Measurements from ENCODE around the gene DNAL1.

The DNAL1 gene

DNA sequence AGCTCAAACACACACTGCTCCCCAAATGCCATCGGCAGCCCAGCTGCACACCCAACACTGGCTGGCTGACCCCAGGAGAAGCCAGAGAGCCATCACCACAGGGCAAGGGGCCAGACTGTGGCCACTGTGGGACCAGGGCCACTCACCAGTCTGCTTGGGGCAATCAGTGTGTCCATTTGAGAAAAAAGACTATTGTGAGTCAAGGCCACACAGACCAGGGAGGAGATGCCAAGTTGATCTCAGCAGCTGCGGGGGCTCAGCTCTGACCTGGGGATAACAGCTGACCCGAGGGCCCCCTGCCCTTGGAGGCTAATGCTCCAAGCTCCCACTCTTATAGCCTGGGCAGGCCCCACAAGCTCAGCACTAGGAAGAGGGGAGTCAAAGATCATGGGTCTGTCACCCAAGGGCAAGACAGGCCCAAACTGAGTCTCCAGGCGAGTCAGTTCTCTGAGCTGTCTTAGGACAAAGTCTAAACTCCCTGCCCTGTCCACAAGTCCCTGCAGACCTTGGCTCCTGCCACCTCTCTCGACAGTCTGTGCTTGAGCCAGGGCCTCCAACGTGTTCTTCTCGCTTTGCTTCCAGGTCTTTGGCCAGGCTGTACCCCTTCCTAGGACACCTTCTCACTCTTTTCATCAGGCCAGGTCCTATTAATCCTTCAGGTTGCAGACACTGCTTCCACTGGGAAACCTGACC is 99.5 kb downstream of the DNAL1 start:
- DNase-seq (ENCODE audit: extremely low spot score), result no peak
- POLR2A ChIA-PET, result interaction anchor here (0.9 kb wide), 1 partner anchor 107 kb away, joined by 3 read pairs; the partner anchor contains the start of gene PTGR2
- CTCF ChIA-PET, result interaction anchor here (2.2 kb wide), 1 partner anchor 14 kb away, joined by 7 read pairs; no protein-coding TSS in a partner anchor
- no peak for TF ChIP-seq SP1 (IDR thresholded peaks at IDR 0.05)
- no peak for TF ChIP-seq ARNT (IDR thresholded peaks at IDR 0.05)
- no peak for TF ChIP-seq FOXM1 (IDR thresholded peaks at IDR 0.05; ENCODE audit: borderline replicate concordance)
- TF ChIP-seq SUZ12 (IDR thresholded peaks at IDR 0.05), result no peak
- no peak for TF ChIP-seq FOXA1 (IDR thresholded peaks at IDR 0.05)
- no peak for TF ChIP-seq NFRKB (IDR thresholded peaks at IDR 0.05)
- no peak for TF ChIP-seq ZNF384 (IDR thresholded peaks at IDR 0.05)
- no peak for TF ChIP-seq ELF4 (IDR thresholded peaks at IDR 0.05)
- TF ChIP-seq BHLHE40 (IDR thresholded peaks at IDR 0.05; ENCODE audit: borderline replicate concordance), result no peak
- TF ChIP-seq L3MBTL2 (conservative IDR thresholded peaks at IDR 0.05), result no peak
- no peak for TF ChIP-seq LEF1 (IDR thresholded peaks at IDR 0.05; ENCODE audit: borderline replicate concordance)
- TF ChIP-seq, protein P1, sequence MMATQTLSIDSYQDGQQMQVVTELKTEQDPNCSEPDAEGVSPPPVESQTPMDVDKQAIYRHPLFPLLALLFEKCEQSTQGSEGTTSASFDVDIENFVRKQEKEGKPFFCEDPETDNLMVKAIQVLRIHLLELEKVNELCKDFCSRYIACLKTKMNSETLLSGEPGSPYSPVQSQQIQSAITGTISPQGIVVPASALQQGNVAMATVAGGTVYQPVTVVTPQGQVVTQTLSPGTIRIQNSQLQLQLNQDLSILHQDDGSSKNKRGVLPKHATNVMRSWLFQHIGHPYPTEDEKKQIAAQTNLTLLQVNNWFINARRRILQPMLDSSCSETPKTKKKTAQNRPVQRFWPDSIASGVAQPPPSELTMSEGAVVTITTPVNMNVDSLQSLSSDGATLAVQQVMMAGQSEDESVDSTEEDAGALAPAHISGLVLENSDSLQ (IDR thresholded peaks at IDR 0.05), result no peak
- no peak for TF ChIP-seq HDGF (IDR thresholded peaks at IDR 0.05; ENCODE audit: borderline replicate concordance)
- TF ChIP-seq CTBP1 (IDR thresholded peaks at IDR 0.05; ENCODE audit: borderline replicate concordance), result no peak
- no peak for TF ChIP-seq TARDBP (IDR thresholded peaks at IDR 0.05)
- no peak for TF ChIP-seq FOXK2 (IDR thresholded peaks at IDR 0.05)

DNA sequence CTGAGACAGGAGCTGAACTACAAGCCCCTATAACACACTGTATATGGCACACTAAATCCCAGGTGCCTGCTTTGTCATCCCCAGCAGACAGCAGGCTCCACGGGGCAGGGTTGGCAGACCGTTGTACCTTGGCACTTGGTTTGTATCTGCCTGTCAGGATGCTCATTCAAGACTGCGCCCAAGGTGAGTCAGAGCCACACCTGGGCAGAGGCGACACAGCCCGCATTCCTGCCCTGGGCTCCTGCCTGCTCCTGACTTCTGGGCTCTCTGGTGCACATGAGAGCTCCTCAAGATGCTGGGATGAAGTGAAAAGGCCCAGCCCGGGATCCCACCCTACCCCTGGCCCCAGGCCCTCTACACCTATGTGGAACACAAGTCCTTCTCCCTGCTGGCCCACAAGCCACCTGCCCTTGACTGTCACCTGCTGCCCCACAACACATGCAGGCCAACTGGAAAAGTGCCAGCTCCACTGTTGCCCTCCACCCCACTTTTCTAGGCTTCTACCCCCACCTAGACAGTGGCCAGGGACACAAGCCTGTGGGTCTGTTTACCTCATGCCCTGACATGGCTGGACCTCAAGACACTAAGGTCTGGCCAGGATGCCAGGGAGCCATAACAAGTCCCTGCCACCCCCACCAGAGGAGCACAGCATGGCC is 100.2 kb downstream of the DNAL1 start:
- DNase-seq (ENCODE audit: extremely low spot score), result no peak
- TF ChIP-seq, protein P1 (IDR thresholded peaks at IDR 0.05), result no peak
- TF ChIP-seq FOXM1 (IDR thresholded peaks at IDR 0.05; ENCODE audit: borderline replicate concordance) (no peak), LEF1 (IDR thresholded peaks at IDR 0.05; ENCODE audit: borderline replicate concordance) (no peak), BHLHE40 (IDR thresholded peaks at IDR 0.05; ENCODE audit: borderline replicate concordance) (no peak), CTBP1 (IDR thresholded peaks at IDR 0.05; ENCODE audit: borderline replicate concordance) (no peak), FOXA1 (IDR thresholded peaks at IDR 0.05) (no peak), SP1 (IDR thresholded peaks at IDR 0.05) (no peak), ZNF384 (IDR thresholded peaks at IDR 0.05) (no peak), TARDBP (IDR thresholded peaks at IDR 0.05) (no peak), FOXK2 (IDR thresholded peaks at IDR 0.05) (no peak), ELF4 (IDR thresholded peaks at IDR 0.05) (no peak), SUZ12 (IDR thresholded peaks at IDR 0.05) (no peak), L3MBTL2 (conservative IDR thresholded peaks at IDR 0.05) (no peak), ARNT (IDR thresholded peaks at IDR 0.05) (no peak), NFRKB (IDR thresholded peaks at IDR 0.05) (no peak), HDGF (IDR thresholded peaks at IDR 0.05; ENCODE audit: borderline replicate concordance) (no peak)
- ChIA-PET POLR2A (interaction anchor here (0.9 to 1.6 kb wide), 3 partner anchors 10 to 107 kb away, joined by 3 to 4 read pairs (median 4); partner anchors contain the start of gene PTGR2), CTCF (interaction anchor here (1.4 to 2.2 kb wide), 2 partner anchors 13 to 14 kb away, joined by 7 to 8 read pairs; no protein-coding TSS in a partner anchor)

DNA sequence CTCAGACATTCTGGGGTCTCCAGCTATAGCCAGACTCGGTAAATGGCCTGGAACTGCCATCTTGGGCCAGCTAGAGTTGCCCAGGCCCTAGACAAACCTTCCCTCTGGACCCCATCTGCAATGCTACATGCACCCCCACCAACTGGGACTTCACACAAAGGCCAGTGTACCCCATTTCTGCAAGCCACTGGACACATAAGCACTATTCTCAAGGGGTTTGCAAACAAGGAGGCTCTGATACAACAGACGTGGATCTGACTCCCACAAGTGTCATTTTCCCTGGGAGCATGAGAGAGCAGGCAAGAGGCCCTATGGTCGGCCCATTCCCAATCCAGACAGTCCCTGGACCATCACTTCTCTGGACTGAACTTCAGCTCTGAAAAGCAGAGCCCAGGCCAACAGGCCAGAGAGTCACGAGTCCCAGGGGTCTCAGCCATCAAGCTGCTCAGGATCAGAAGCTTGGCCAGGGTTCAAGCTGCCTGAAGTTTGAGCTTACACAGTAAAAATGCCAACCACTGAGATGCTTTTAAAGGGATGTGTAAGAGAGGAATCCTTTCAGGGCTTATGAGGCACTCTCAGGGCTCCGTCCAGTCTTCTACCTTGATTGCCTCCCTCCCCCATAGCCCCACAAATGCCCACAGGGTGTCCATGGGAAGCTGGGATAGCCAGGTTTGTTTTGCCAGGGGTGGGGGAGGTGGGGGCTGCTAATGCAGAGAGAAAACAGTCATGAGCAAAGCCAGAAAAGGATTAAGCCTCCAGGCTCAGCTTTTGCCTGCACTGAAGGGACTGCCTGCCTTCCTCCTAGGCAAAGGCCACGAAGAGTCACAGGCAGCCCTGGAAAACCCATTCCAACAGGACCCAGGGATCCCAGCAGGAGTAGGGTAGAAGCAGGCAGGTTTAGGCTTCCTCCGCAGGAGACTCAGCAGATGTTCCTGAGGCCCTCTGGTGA is 101.1 kb downstream of the DNAL1 start:
- ChIA-PET POLR2A (interaction anchor here (1.6 kb wide), 2 partner anchors 9 to 12 kb away, joined by 4 read pairs; no protein-coding TSS in a partner anchor), CTCF (interaction anchor here (0.7 to 2.2 kb wide), 6 partner anchors 9 to 27 kb away, joined by 3 to 8 read pairs (median 6); no protein-coding TSS in a partner anchor)
- TF ChIP-seq BHLHE40 (IDR thresholded peaks at IDR 0.05; ENCODE audit: borderline replicate concordance), result no peak
- no peak for TF ChIP-seq TARDBP (IDR thresholded peaks at IDR 0.05)
- TF ChIP-seq ZNF384 (IDR thresholded peaks at IDR 0.05), result no peak
- TF ChIP-seq L3MBTL2 (conservative IDR thresholded peaks at IDR 0.05), result no peak
- TF ChIP-seq SUZ12 (IDR thresholded peaks at IDR 0.05), result no peak
- TF ChIP-seq LEF1 (IDR thresholded peaks at IDR 0.05; ENCODE audit: borderline replicate concordance), result no peak
- no peak for TF ChIP-seq FOXM1 (IDR thresholded peaks at IDR 0.05; ENCODE audit: borderline replicate concordance)
- TF ChIP-seq CTBP1 (IDR thresholded peaks at IDR 0.05; ENCODE audit: borderline replicate concordance), result no peak
- no peak for TF ChIP-seq ARNT (IDR thresholded peaks at IDR 0.05)
- TF ChIP-seq SP1 (IDR thresholded peaks at IDR 0.05), result no peak
- no peak for TF ChIP-seq FOXK2 (IDR thresholded peaks at IDR 0.05)
- TF ChIP-seq NFRKB (IDR thresholded peaks at IDR 0.05), result no peak
- TF ChIP-seq ELF4 (IDR thresholded peaks at IDR 0.05), result no peak
- no peak for TF ChIP-seq HDGF (IDR thresholded peaks at IDR 0.05; ENCODE audit: borderline replicate concordance)
- TF ChIP-seq FOXA1 (IDR thresholded peaks at IDR 0.05), result no peak
- TF ChIP-seq, protein P1 (IDR thresholded peaks at IDR 0.05), result no peak
- no peak for DNase-seq (ENCODE audit: extremely low spot score)

DNA sequence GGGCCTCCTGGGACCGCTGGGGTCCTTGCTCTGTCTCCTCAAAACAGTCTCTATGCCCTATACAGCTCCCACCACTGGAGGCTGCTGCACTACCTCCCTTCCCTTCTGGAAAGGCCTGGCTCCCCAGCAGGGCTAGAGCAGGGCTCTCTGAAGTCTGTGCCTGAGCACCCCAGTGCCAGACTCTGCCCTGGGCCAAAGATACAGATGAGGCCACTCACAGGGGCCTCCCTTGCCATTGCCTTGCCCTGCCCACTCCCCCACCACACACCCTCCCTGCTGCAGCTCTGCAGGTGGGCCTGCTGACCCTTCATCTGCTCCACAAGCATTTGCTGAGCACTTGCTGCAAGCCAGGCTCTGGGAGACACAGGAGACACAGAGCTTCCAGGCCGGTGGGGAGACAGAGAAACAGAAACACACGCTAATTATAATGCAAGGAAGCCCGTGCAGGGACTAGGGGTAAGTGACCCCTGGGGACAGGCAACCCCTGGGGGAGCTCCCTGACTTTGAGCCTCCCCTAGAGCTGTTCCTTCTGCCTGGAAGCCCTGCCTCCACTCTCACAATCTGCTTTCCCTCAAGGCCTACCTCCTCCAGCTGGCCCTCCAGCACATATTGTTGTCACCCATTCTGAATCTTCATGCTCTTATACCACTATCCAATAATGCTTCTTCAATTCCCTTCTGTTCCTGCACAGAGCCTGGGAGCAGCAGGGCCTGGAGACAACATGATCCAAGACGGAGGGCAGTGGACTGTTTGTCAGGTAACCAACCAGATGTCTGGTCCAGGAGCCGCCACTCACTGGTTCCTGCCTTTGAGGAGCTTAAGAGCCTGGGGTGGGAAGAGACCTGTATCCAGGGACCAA is 102.0 kb downstream of the DNAL1 start:
- CTCF ChIA-PET, result interaction anchor here (0.7 to 2.2 kb wide), 7 partner anchors 8 to 28 kb away, joined by 3 to 8 read pairs (median 5); no protein-coding TSS in a partner anchor
- no peak for DNase-seq (ENCODE audit: extremely low spot score)
- no peak for TF ChIP-seq SUZ12 (IDR thresholded peaks at IDR 0.05)
- TF ChIP-seq LEF1 (IDR thresholded peaks at IDR 0.05; ENCODE audit: borderline replicate concordance), result no peak
- TF ChIP-seq SP1 (IDR thresholded peaks at IDR 0.05), result no peak
- no peak for TF ChIP-seq FOXA1 (IDR thresholded peaks at IDR 0.05)
- TF ChIP-seq ARNT (IDR thresholded peaks at IDR 0.05), result no peak
- TF ChIP-seq CTBP1 (IDR thresholded peaks at IDR 0.05; ENCODE audit: borderline replicate concordance), result no peak
- TF ChIP-seq L3MBTL2 (conservative IDR thresholded peaks at IDR 0.05), result no peak
- no peak for TF ChIP-seq ZNF384 (IDR thresholded peaks at IDR 0.05)
- no peak for TF ChIP-seq FOXM1 (IDR thresholded peaks at IDR 0.05; ENCODE audit: borderline replicate concordance)
- no peak for TF ChIP-seq NFRKB (IDR thresholded peaks at IDR 0.05)
- TF ChIP-seq FOXK2 (IDR thresholded peaks at IDR 0.05), result no peak
- no peak for TF ChIP-seq TARDBP (IDR thresholded peaks at IDR 0.05)
- no peak for TF ChIP-seq HDGF (IDR thresholded peaks at IDR 0.05; ENCODE audit: borderline replicate concordance)
- TF ChIP-seq ELF4 (IDR thresholded peaks at IDR 0.05), result no peak
- TF ChIP-seq, protein P1 (IDR thresholded peaks at IDR 0.05), result no peak
- TF ChIP-seq BHLHE40 (IDR thresholded peaks at IDR 0.05; ENCODE audit: borderline replicate concordance), result no peak
- POLR2A ChIA-PET, result interaction anchor here (1.0 to 1.6 kb wide), 3 partner anchors 8 to 13 kb away, joined by 3 to 4 read pairs (median 4); a partner anchor contains a TSS
